GM18499 (cell line): ENCODE measurements around the gene RAD51AP1.

Experiments used
- ATAC-seq: cut with Tn5 transposase; IDR thresholded peaks from one replicate; pipeline ENCODE4 v1.9.1; 2021; ENCODE audit warnings: moderate number of reproducible peaks; ENCODE audit not compliant: insufficient read depth, unreplicated experiment

The RAD51AP1 gene

DNA sequence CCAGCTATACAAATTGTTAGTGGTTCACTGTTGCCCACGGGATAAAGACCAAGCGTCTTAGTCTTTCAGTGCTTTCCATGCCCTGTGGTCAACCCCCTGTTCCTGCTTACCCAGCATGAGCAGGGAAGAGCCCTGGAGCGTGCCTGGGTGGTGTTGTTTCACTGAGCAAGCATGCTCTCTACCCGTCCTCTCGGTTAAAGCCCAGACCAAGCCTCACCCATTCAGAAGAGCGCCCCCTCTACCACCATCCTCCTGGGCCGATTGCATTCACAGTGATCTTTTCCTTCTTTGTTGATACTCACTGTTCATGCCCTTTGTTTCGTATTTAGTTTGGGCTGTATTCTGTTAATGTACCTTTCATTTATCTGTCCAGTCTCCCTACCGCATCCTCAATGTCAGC lies 48.4 kb downstream of the RAD51AP1 start:
- ATAC-seq: no peak

- no peak for ATAC-seq
These were observed 50.2 kb downstream of the RAD51AP1 start for GRCh38 chr12:4588916-4589315.

DNA sequence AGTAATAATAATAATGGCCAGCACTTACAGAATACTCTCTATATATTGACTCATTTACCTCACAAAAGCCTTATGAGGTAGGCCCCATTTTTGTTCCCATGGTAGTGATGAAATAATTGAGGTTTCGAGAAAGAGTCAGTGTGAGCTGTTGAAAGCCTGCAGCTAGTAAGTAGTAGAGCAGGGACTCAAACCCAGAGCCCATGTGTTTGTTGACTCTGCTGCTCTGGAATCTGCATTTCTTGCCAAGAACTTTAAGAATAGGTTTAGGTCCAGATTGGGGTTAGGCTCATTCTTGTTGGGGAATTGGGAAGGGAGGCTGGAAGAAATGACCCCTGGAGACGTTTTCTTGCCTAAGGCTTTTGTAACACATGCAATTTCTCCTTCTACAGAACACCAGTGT lies 51.3 kb downstream of the RAD51AP1 start:
- no peak for ATAC-seq

DNA sequence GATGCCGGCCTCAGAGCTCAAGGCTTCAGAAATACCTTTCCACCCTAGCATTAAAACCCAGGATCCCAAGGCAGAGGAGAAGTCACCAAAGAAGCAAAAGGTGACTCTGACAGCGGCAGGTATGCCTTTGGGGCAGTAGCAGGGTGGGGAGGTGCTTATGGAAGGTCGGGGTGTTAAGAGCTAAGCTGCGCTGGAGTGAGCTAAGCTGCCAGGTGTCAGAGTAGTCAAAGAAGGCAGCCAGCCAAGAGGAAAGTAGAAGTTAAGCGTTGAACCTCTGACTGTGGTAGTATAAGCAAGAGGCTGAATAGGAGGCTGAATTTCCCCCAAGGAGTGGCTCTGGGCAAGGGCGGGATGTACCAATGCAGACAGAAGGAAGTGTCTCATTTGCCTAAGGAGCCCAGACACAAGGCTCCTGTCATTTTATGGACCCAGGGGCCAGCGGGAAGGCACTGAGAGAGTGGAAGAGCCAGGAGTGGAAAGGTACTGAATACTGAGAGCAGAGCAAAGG lies 52.5 kb downstream of the RAD51AP1 start:
- no peak for ATAC-seq

- no peak for ATAC-seq
These were observed 57.2 kb downstream of the RAD51AP1 start for GRCh38 chr12:4595881-4596280.

DNA sequence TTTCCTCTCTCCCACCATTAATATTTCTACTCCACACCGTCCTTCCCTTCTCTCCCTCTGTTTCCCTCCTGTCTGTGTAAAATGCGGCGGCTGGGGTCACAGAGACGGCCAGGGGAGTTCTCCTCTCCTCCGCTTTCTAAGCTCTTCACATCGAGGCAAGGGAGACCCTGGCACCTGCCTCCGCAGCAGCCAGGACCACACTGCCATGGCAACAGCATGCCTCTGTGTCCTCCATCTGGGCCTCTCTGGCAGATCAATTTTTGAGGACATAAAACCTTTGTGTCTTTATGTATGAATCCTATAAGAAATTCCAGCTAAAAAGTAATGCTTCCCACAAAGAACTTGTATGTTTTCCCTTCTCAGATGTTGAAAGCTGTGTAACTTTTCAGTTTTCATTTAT lies 64.7 kb downstream of the RAD51AP1 start:
- no peak for ATAC-seq

GRCh38 chr12:4603946-4604345 lies 65.3 kb downstream of the RAD51AP1 start:
- ATAC-seq: no peak

- peak; percentile 95 for ATAC-seq
These were observed 66.0 kb downstream of the RAD51AP1 start for GRCh38 chr12:4604684-4605193.

- ATAC-seq: no peak
These were observed 68.4 kb downstream of the RAD51AP1 start for GRCh38 chr12:4607056-4607455.

GRCh38 chr12:4609071-4609470 lies 70.4 kb downstream of the RAD51AP1 start:
- ATAC-seq: no peak
